Measurements from ENCODE around the gene NEUROD2. TPM values are rescaled to one million over a fixed set of nuclear protein-coding genes. Genes with fewer than 3 reads are reported as not detected.
A peak's percentile ranks its signal among the peaks of the same experiment; 100 is the strongest.

NEUROD2 gene
- total and polyA plus RNA-seq, 4 donors: not detected

DNA sequence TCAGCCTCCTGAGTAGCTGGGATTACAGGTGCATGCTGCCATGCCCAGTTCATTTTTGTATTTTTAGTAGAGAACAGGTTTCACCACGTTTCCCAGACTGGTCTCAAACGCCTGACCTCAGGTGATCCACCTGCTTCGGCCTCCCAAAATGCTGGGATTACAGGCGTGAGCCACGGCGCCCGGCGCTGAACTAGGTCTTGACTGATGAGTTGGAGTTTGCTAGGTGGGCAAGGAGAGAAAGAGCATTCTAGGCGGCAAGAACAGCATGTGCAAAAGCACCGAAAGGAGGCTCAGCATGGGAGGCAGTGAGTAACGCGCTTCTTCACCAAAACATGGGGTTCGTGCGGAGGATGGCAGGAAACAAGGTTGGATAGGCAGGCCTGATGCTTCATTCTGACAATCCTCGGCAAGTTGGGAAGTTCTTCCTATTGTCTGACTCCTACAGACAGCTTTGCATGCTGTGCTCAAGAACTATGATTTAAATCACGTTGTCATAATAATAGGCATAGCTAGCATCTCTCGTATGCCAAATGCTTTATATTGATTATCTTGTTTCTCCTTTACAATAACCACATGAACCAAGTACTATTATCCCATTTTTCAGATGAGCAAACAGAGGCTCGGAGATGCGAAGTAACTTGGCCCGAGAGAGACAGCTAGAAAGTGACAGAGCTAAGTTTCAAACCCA lies 26.5 kb downstream of the NEUROD2 start:
- no peak overlapping the region for H3K27ac ChIP-seq (ENCODE audit: low read depth in 1 of 2, low read length in 2 of 2)
- DNase-seq (no peak), ATAC-seq (ENCODE audit: low FRiP score) (no peak)
- intact Hi-C loops (cut with DNase I): no loop called here
- H3K4me1 ChIP-seq (ENCODE audit: control insufficient read depth in 1 of 2, insufficient read depth in 2 of 2, low read length in 2 of 2): no peaks in the 10 kb centered on the region
- no peaks in the 10 kb centered on the region for H3K9me3 ChIP-seq (ENCODE audit: control insufficient read depth, low read length)
- WGBS, 2 donors: 90 to 91% methylated on average over 20 of the region's 20 CpGs
- H3K4me3 ChIP-seq (ENCODE audit: low read length in 2 of 2): no peak overlapping the region
- no peaks in the 10 kb centered on the region for H3K36me3 ChIP-seq (ENCODE audit: control insufficient read depth in 1 of 2, insufficient read depth in 2 of 2, low read length in 1 of 2)
- no peaks in the 10 kb centered on the region for H3K27me3 ChIP-seq (ENCODE audit: control insufficient read depth in 1 of 2, insufficient read depth in 2 of 2, low read length in 1 of 2)

DNA sequence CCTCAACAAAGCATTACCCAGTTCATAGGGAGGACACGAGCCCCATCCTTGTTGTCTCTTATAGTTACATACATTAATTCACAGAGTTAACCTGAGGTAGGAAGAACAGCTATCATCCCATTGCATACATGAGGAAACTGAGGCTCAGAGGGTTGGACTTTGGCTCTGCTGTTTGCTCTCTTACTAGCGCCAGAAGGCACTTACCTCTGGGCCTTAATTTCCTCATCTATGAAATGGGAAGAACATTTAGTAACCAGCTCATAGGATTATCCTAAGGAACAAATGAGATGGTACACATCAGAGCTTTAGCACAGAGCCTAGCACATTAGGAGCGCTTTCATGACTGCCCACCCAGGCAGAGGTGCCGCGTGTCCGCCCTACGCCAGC lies 27.6 kb downstream of the NEUROD2 start:
- Histone ChIP-seq H3K27me3 (ENCODE audit: control insufficient read depth in 1 of 2, insufficient read depth in 2 of 2, low read length in 1 of 2) (no peaks in the 10 kb centered on the region), H3K9me3 (ENCODE audit: control insufficient read depth, low read length) (no peaks in the 10 kb centered on the region), H3K27ac (ENCODE audit: low read depth in 1 of 2, low read length in 2 of 2) (no peak overlapping the region), H3K4me3 (ENCODE audit: low read length in 2 of 2) (no peak overlapping the region), H3K36me3 (ENCODE audit: control insufficient read depth in 1 of 2, insufficient read depth in 2 of 2, low read length in 1 of 2) (no peaks in the 10 kb centered on the region), H3K4me1 (ENCODE audit: control insufficient read depth in 1 of 2, insufficient read depth in 2 of 2, low read length in 2 of 2) (no peaks in the 10 kb centered on the region)
- no peak for ATAC-seq (ENCODE audit: low FRiP score)
- intact Hi-C loops (cut with DNase I): no loop called here
- no peak for DNase-seq
- WGBS, 2 donors: 87 to 89% methylated on average over 7 of the region's 7 CpGs

DNA sequence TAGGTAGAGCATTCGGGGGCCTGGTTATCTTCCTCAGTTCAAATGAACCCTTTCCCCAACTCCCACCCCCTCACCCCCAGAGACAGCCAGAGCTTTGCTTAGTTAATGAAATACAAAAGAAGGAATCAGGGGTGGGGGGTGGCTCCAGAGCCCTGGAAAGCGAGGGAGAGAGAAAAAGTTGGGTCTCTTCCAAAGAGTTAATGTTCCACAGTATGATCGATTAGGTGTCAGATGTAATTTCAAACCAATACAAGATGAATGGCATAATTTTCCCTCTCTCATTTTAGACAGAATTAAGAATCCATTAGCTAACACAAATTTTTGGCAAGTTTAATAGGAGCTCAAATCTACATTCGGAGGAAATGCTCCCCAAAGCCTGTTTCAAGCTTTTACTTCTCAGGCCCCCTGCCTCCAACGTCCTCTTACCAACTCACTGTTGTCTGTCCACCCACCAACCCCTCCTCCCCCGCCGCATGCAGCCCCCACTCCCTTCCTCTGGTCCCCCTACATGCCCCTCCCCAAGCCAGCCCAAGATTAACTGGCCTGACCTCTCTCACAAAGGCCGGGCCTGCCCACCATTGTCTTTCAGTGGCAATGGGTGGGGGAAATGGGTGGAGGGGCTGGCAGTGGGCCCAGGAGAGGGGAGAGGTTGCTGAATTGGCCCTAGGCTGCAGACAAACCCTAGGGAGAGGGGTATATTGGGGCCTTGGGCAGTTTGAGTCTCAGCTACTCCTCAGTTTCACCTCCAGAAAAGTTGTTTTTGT lies 28.2 kb downstream of the NEUROD2 start:
- intact Hi-C loops (cut with DNase I): no loop called here

DNA sequence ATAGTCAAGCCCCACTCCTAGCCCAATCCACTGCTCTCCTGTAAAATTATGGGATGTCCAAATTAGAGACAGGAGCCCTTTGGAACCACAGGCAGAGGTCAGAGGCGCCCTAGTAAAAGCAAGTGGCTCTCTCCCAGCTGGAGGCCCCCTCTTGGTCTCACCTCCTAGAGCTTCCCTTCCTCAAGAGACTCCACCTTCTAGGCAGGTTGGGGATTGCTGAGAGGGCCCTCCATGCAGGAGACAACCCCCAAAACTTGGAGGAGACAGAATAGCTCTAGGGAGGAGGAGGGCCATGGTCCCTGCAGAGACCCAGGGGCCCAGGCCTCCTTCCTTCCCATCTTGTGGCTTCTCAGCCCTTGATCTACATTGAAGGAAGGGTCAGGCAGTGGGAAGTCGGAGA lies 29.4 kb downstream of the NEUROD2 start:
- no peaks in the 10 kb centered on the region for H3K27me3 ChIP-seq (ENCODE audit: control insufficient read depth in 1 of 2, insufficient read depth in 2 of 2, low read length in 1 of 2)
- H3K27ac ChIP-seq (ENCODE audit: low read depth in 1 of 2, low read length in 2 of 2): no peak overlapping the region
- intact Hi-C loops (cut with DNase I): no loop called here
- no peaks in the 10 kb centered on the region for H3K36me3 ChIP-seq (ENCODE audit: control insufficient read depth in 1 of 2, insufficient read depth in 2 of 2, low read length in 1 of 2)
- no peaks in the 10 kb centered on the region for H3K4me1 ChIP-seq (ENCODE audit: control insufficient read depth in 1 of 2, insufficient read depth in 2 of 2, low read length in 2 of 2)
- H3K9me3 ChIP-seq (ENCODE audit: control insufficient read depth, low read length): no peaks in the 10 kb centered on the region
- ATAC-seq (ENCODE audit: low FRiP score) (no peak), DNase-seq (no peak)
- 82 to 87% methylated on average over 2 of the region's 2 CpGs for WGBS, 2 donors
- no peak overlapping the region for H3K4me3 ChIP-seq (ENCODE audit: low read length in 2 of 2)

More for the DNA sequence above, 28.2 kb downstream of the NEUROD2 start:
- Histone ChIP-seq H3K9me3 (ENCODE audit: control insufficient read depth, low read length) (no peaks in the 10 kb centered on the region), H3K27me3 (ENCODE audit: control insufficient read depth in 1 of 2, insufficient read depth in 2 of 2, low read length in 1 of 2) (no peaks in the 10 kb centered on the region), H3K4me3 (ENCODE audit: low read length in 2 of 2) (no peak overlapping the region), H3K4me1 (ENCODE audit: control insufficient read depth in 1 of 2, insufficient read depth in 2 of 2, low read length in 2 of 2) (no peaks in the 10 kb centered on the region), H3K27ac (ENCODE audit: low read depth in 1 of 2, low read length in 2 of 2) (no peak overlapping the region), H3K36me3 (ENCODE audit: control insufficient read depth in 1 of 2, insufficient read depth in 2 of 2, low read length in 1 of 2) (no peaks in the 10 kb centered on the region)
- DNase-seq (no peak), ATAC-seq (ENCODE audit: low FRiP score) (no peak)
- WGBS, 2 donors: 66 to 73% methylated on average over 8 of the region's 8 CpGs

DNA sequence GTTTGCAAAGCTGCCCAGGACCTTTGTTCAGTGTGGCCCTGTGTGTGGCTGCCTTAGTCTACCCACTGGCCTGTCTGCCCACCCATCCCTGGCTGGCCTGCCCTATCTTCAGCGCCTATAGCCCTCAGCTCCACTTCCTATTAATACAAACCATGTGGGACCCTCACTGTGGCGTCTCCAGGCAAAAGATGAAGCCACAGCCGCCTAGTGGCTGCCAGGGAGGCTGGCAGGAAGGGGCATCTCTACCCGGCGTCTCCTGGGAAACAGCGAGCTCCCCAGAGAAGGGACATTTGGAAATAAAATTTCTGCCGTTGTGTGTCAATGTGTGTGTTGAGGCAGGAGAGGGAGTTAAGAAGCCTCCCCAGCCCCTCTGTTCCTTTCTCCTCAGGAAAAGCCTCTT lies 31.5 kb downstream of the NEUROD2 start:
- DNase-seq (no peak), ATAC-seq (ENCODE audit: low FRiP score) (no peak)
- intact Hi-C loops (cut with DNase I): no loop called here
- Histone ChIP-seq H3K27ac (ENCODE audit: low read depth in 1 of 2, low read length in 2 of 2) (no peak overlapping the region), H3K9me3 (ENCODE audit: control insufficient read depth, low read length) (no peaks in the 10 kb centered on the region), H3K4me3 (ENCODE audit: low read length in 2 of 2) (no peak overlapping the region), H3K36me3 (ENCODE audit: control insufficient read depth in 1 of 2, insufficient read depth in 2 of 2, low read length in 1 of 2) (no peaks in the 10 kb centered on the region), H3K4me1 (ENCODE audit: control insufficient read depth in 1 of 2, insufficient read depth in 2 of 2, low read length in 2 of 2) (no peaks in the 10 kb centered on the region), H3K27me3 (ENCODE audit: control insufficient read depth in 1 of 2, insufficient read depth in 2 of 2, low read length in 1 of 2) (no peaks in the 10 kb centered on the region)
- whole genome bisulfite sequencing, 2 donors: 17 to 22% methylated on average over 7 of the region's 7 CpGs

GRCh38 chr17:39573447-39574298 lies 34.0 kb downstream of the NEUROD2 start:
- 2% methylated on average over 51 to 66 of the region's 66 CpGs for WGBS, 2 donors
- Histone ChIP-seq H3K36me3 (ENCODE audit: control insufficient read depth in 1 of 2, insufficient read depth in 2 of 2, low read length in 1 of 2) (peaks cover 0 to 1% of the 10 kb centered on the region in 2 donors), H3K4me1 (ENCODE audit: control insufficient read depth in 1 of 2, insufficient read depth in 2 of 2, low read length in 2 of 2) (no peaks in the 10 kb centered on the region), H3K27ac (ENCODE audit: low read depth in 1 of 2, low read length in 2 of 2) (no peak overlapping the region), H3K9me3 (ENCODE audit: control insufficient read depth, low read length) (no peaks in the 10 kb centered on the region), H3K27me3 (ENCODE audit: control insufficient read depth in 1 of 2, insufficient read depth in 2 of 2, low read length in 1 of 2) (no peaks in the 10 kb centered on the region), H3K4me3 (ENCODE audit: low read length in 2 of 2) (peak overlapping the region; percentile 76 to 82)
- intact Hi-C loops (cut with DNase I): no loop called here
- ATAC-seq (ENCODE audit: low FRiP score): peak; percentile 90
- DNase-seq: peak; percentile 87 to 88

GRCh38 chr17:39572121-39572520 lies 35.6 kb downstream of the NEUROD2 start:
- no peak for ATAC-seq (ENCODE audit: low FRiP score)
- WGBS, 2 donors: 86 to 89% methylated on average over 2 of the region's 2 CpGs
- Histone ChIP-seq H3K27me3 (ENCODE audit: control insufficient read depth in 1 of 2, insufficient read depth in 2 of 2, low read length in 1 of 2) (no peaks in the 10 kb centered on the region), H3K36me3 (ENCODE audit: control insufficient read depth in 1 of 2, insufficient read depth in 2 of 2, low read length in 1 of 2) (peaks cover 0 to 1% of the 10 kb centered on the region in 2 donors), H3K4me3 (ENCODE audit: low read length in 2 of 2) (no peak overlapping the region), H3K4me1 (ENCODE audit: control insufficient read depth in 1 of 2, insufficient read depth in 2 of 2, low read length in 2 of 2) (no peaks in the 10 kb centered on the region), H3K9me3 (ENCODE audit: control insufficient read depth, low read length) (no peaks in the 10 kb centered on the region), H3K27ac (ENCODE audit: low read depth in 1 of 2, low read length in 2 of 2) (no peak overlapping the region)
- intact Hi-C loops (cut with DNase I): no loop called here
- DNase-seq: no peak

DNA sequence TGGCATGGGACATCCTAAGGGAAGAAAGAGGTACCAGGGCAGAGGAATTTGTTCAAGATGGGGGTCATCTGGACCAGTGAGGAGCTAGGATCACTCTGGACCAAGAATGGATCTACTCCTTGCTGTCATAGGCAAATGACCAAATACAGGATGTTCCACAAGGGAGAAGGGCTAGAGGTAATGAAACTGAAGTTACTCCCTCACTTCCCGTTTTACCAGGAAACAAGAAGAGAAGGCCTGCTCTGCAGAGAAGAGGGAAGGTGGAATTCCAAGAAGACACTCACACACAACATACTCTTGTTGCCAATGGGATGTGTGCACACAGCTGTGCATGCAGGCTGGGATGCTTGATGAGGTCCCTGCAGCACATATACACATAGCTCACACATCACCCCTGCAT lies 38.6 kb downstream of the NEUROD2 start:
- intact Hi-C loops (cut with DNase I): no loop called here
- Histone ChIP-seq H3K9me3 (ENCODE audit: control insufficient read depth, low read length) (no peaks in the 10 kb centered on the region), H3K27me3 (ENCODE audit: control insufficient read depth in 1 of 2, insufficient read depth in 2 of 2, low read length in 1 of 2) (no peaks in the 10 kb centered on the region), H3K36me3 (ENCODE audit: control insufficient read depth in 1 of 2, insufficient read depth in 2 of 2, low read length in 1 of 2) (peaks cover 0 to 1% of the 10 kb centered on the region in 2 donors), H3K4me1 (ENCODE audit: control insufficient read depth in 1 of 2, insufficient read depth in 2 of 2, low read length in 2 of 2) (no peaks in the 10 kb centered on the region), H3K27ac (ENCODE audit: low read depth in 1 of 2, low read length in 2 of 2) (no peak overlapping the region), H3K4me3 (ENCODE audit: low read length in 2 of 2) (no peak overlapping the region)
- DNase-seq (no peak), ATAC-seq (ENCODE audit: low FRiP score) (no peak)
- WGBS, 2 donors: 75 to 86% methylated on average over 1 of the region's 1 CpG
